Stimulated activated CD8-positive, alpha-beta memory T cell treated with anti-CD3 and anti-CD28 coated beads, Interleukin-2, amount 100 ng/mL, for 48 hours (primary cell): ENCODE results near the gene SF3B6.
"Not testable (repeated sequence)": the region's sequence is repeated elsewhere in the genome, so short reads cannot be mapped to it uniquely, and the experiment has no call there.

Experiments used
- DNase-seq, 2 donors: peaks; one replicate each; pipeline ENCODE4 v3.0.0-alpha.2; 2020; ENCODE audit warnings: low read depth in 2 of 2

SF3B6 gene

GRCh38 chr2:24075915-24076848, at the start of gene SF3B6:
SF3B6 (minus strand) TSS chr2:24076326; CDS start chr2:24076229, 97 bp downstream.
- peak; percentile 96 to 100 for DNase-seq

DNA sequence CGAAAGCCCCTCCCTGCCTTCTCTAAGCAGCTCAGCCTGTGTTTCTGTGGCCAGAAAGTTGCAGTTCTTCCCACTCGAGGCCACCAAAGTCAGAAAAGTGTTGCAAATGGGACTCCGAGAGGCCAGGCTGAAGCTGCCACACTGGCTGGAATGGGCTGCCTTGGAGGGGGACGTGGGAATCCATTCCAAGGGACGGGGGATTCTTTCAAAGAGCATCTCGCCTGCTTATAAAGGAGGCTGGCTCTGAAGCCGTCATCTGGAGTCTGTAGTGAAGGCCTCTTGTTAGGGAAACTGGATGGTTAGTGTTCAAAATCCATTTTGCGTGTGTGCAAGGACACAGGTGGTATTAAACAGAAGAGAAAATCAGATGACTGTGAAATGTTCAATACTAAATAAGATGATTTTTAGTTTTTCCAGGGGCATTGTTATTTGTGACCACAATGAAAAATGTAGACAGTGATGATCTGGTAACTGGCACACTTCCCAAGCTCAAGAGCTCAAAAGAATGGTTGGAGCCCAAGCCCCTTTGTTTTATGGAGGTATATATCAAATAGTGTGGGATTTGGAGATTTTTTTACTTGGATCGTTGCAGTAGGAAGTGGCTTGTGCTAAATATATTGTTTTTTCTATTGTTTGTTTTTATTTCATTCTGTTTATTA, 47.9 kb upstream of the SF3B6 start:
- DNase-seq = no peak

- DNase-seq = peak; percentile 58 to 69
These were observed 47.2 kb upstream of the SF3B6 start, which contains the start of the genes FAM228B and PFN4 for GRCh38 chr2:24123195-24123921. FAM228B (plus strand) TSS chr2:24123469; CDS start chr2:24124362, 893 bp downstream. PFN4 (minus strand) TSS chr2:24123334; CDS start chr2:24122535, 799 bp downstream.

DNA sequence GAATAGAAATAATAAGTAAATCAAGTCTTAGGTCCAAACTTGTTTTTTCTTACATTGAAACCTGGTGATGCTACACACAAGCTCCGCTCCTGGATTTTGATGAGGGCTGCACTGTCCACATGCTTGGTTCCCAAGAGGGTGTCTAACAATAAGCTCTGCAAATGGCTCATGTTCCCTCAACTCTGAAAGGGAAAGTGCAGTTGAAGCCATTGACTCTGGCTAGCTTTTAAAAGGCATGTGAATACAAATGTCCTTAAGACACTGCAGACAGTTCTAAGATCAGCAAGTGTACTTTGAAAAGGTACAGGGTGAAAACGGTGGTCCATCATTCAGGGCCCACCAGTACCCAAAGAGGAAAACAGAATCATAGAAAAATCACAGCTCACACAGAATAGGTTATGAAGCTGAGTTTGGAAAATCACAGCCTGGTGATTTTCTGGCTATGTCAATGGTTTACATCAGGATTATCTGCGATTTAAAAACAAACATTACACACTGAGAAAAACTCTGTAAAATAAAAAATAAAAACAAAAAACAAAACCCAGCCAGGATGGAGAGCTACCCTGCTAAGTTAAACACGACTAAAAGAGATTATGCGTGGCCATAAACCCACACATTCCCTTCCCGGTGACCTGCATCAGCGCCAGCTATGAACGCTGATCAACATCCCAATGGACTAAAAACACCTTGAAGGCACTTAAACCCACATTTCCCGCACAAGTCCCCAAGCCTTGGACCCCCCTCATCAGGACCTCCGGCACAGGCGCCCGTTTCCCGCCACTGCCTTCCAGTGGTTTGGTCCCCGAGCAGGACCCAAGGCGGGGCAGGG, 46.5 kb upstream of the SF3B6 start:
- DNase-seq = no peak

DNA sequence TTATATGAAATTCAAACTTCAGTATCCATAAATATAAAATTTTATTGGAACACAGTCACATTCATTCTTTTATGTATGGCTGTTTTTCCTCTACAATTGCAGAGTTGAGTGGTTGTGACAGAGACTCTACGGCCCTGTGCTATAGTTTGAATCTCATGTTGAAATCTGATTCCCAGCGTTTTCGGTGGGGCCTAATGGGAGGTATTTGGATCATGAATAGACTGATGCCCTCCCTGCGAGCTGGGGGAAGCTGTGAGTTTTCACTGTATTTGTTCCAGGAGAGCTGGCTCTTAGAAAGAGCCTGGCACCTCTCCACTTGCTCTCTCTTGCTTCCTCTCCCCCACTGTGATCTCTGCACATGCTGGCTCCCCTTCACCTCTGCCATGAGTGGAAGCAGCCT, 45.3 kb upstream of the SF3B6 start:
- DNase-seq = no peak

DNA sequence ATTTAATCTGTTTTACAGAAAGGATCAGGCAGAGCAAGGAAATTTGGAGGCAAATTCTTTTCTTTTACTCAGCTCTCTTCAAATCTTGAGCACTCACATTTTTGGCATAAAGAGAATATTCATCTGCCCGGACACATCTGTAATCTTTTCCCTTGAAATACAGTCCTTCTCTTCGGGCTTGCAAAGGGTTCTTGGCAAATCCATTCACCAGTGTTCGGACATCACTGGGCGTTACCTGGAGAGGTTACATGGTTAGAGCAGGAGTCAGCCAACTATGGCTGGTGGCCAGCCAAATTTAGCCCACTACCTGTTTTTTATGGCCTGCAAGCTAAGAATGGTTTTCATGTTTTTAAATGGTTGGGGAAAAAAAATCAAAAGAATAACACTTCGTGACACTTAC, 44.9 kb upstream of the SF3B6 start:
- DNase-seq = no peak

DNA sequence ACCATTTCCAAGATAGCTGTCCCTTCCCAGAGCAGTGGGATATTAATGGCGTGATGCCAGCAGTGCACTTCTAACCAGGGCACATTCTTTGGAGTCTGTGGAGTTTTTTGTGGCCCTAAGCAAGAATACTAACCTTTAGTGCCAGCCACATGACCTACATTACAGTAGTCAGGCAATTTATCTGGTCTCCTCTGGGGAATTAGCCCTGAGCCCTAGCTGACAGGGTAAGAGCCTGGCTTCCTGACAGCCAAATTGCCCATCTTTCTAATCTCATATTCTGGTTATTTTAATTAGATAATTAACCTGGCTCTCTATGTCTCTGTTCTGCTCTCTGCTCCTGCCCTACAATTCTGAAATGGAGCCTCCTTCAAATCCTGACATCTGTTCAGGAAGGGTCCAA, 41.8 kb upstream of the SF3B6 start:
- no peak for DNase-seq

- DNase-seq = no peak
These were observed 38.9 kb upstream of the SF3B6 start for GRCh38 chr2:24115057-24115456.

DNA sequence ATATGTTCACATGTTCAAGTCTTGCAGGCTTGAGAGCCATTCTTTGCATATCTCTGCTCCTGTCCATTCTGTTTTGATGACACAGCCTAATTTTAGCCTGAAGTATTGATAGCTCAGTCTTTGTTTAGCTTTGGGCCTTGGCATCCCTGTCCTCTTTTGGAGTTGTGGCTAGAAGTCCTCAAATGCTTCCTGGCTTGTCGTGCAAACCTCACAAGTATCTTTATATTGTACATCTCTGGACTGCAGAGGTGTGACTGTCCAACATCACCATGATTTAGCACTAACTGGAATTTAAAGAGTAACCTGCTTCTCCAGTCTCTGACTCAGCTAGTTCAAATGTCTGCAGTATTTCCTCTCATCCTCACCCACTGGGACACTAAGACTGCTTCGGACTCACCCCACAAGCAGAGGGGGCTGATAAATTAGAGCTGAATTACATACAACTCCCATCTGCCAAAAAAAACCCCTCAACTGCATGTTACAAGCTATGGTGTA, 35.3 kb upstream of the SF3B6 start:
- no peak for DNase-seq

DNA sequence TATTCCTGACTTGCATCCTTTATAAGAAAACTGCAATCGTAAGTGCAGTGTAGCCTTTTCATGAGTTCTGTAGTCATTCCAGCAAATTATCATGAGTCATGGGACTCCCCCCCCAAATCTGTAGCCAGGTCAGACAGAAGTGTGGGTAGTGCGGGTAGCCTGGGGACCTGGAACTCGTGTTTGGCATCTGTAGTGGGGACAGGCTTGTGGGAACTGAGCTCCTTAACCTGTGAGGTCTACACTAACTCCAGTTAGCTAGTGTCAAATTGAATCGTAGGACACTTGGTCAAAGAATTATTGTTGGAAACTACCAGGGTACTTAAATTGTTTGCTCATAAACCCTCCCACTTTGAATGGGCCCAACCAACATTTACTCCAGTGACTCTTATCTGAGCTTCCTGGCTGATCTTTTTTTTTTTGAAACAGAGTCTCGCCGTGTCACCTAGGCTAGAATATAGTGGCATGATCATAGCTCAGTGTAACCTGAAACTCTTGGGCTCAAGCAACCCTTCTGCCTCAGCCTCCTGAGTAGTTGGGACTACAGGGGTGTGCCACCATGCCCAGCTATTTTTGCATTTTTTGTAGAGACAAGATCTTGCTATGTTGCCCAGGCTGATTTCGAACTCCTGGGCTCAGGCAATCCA, 34.7 kb upstream of the SF3B6 start:
- no peak for DNase-seq

DNA sequence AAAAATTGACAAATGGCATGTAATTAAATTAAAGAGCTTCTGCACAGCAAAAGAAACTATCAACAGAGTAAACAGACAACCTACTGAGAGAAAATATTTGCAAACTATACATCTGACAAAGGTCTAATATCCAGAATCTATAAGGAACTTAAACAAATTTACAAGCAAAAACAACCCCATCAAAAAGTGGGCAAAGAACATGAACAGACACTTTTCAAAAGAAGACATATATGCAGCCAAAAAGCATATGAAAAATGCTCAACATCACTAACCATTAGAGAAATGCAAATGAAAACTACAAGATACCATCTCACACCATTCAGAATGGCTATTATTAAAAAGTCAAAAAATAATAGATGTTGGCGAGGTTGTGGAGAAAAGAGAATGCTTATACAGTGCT, 33.3 kb upstream of the SF3B6 start:
- not testable (repeated sequence) for DNase-seq

- no peak for DNase-seq
These were observed 31.2 kb upstream of the SF3B6 start for GRCh38 chr2:24107336-24107735.

- DNase-seq = no peak
These were observed 30.7 kb upstream of the SF3B6 start for GRCh38 chr2:24106786-24107185.

DNA sequence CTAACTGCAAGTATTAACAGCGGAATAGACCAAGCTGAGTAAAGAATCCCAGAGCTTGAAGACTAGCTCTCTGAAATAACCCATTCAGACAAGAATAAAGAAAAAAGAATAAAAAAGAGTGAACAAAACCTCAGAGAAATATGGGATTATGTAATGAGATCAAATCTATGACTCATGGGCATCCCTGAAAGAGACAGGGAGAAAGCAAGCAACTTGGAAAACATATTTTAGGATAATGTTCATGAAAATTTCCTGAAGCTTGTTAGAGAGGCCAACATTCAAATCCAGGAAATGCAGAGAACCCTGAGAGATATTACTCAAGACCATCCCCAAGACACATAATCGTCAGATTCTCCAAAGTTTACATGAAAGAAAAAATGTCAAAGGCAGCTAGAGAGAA, 29.7 kb upstream of the SF3B6 start:
- DNase-seq = no peak

DNA sequence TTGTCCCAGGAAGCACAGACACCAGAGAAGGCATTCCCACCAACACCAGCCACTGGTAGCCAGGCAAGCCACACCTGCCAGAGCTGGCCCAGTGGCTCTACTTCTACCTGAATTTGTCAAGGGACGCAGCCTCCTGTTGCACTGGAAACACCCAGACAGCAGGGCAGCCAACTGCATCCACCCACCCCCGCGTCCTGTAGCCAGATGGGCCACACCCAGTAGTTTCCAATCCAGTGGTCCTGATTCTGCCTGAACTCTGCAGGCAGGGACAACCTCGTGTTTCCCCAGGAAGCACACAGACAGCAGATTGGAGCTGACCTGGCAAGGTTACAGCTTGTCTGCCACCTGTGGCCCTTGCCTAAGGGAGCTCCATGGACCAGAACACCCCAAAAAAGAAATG, 28.8 kb upstream of the SF3B6 start:
- DNase-seq = no peak

- DNase-seq = no peak
These were observed 28.1 kb upstream of the SF3B6 start for GRCh38 chr2:24104110-24104650.

DNA sequence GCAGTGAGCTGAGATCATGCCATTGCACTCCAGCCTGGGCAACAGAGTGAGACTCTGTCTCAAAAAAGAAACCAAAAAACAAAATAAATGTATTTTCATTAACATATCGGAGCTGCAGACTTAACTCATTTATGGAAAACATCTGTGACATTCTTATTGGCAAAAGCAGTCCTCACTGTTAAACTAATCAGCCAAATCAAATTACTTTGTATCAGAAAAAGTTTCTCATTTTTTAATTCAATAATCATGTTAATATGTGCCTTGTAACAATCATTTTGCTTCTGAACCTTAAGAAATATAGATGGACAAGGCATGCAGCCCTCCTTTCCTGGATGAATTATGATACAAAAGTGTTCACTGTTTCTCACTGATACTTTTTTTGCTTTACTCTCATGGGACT, 26.6 kb upstream of the SF3B6 start:
- DNase-seq = no peak

- no peak for DNase-seq
These were observed 25.9 kb upstream of the SF3B6 start for GRCh38 chr2:24101992-24102391.

- DNase-seq = not testable (repeated sequence)
These were observed 24.6 kb upstream of the SF3B6 start for GRCh38 chr2:24100732-24101131.

GRCh38 chr2:24095171-24095677, 19.1 kb upstream of the SF3B6 start:
- DNase-seq = not testable (repeated sequence)
